Lower lobe of right lung (tissue), 2 donors: Measurements from ENCODE around the gene KDM2A. TPM values are rescaled to one million over a fixed set of nuclear protein-coding genes. Genes with fewer than 3 reads are reported as not detected.
A peak's percentile ranks its signal among the peaks of the same experiment; 100 is the strongest.
"Not testable (repeated sequence)": the region's sequence is repeated elsewhere in the genome, so short reads cannot be mapped to it uniquely, and the experiment has no call there.

Source experiments
- ATAC-seq, 2 donors: fragments of 200-7000 bp; cut with Tn5 transposase; one replicate each; pipeline ENCODE4 v1.9.1; 2020 to 2022; ENCODE audit warnings: mild to moderate bottlenecking in 2 of 2, moderate library complexity in 2 of 2
- DNase-seq: peaks from one replicate; pipeline ENCODE4 v3.0.0-alpha.2; 2020
- H3K27ac ChIP-seq: fragments of 200-600 bp; one replicate; pipeline ENCODE4 v1.8.0; 2022
- H3K27me3 ChIP-seq: fragments of 200-600 bp; one replicate; pipeline ENCODE4 v1.8.0; 2022; ENCODE audit warnings: low read depth
- H3K36me3 ChIP-seq: fragments of 200-600 bp; one replicate; pipeline ENCODE4 v1.8.0; 2022; ENCODE audit warnings: mild to moderate bottlenecking
- H3K4me1 ChIP-seq: fragments of 200-600 bp; one replicate; pipeline ENCODE4 v1.8.0; 2022
- H3K4me3 ChIP-seq: fragments of 200-600 bp; one replicate; pipeline ENCODE4 v1.8.0; 2022; ENCODE audit warnings: mild to moderate bottlenecking
- H3K9me3 ChIP-seq: fragments of 200-600 bp; one replicate; pipeline ENCODE4 v1.8.0; 2022
- CTCF ChIP-seq: fragments of 200-600 bp; IDR thresholded peaks from one replicate; pipeline ENCODE4 v1.8.0; 2022; ENCODE audit warnings: antibody characterized with exemption, mild to moderate bottlenecking
- intact Hi-C: fragments of 100-400 bp; cut with DNase I; formaldehyde crosslinking; loops from one replicate; pipeline ENCODE4 v1.11.0; 2022
- total RNA-seq: library from RNA; stranded (reverse); fragmentation: NEBNext Ultra II Directional; extraction: Animal tissue kit (Norgen Biotek cat#: 25700); gene quantifications from one replicate; pipeline ENCODE4 v1.2.1, GENCODE V29; 2021
- donor health status: DM: no; HTN: yes; CAD: no; lungs with severe emphysema.

KDM2A gene
- total RNA-seq, 1 donor from 2014 or later: 80.5 TPM

DNA sequence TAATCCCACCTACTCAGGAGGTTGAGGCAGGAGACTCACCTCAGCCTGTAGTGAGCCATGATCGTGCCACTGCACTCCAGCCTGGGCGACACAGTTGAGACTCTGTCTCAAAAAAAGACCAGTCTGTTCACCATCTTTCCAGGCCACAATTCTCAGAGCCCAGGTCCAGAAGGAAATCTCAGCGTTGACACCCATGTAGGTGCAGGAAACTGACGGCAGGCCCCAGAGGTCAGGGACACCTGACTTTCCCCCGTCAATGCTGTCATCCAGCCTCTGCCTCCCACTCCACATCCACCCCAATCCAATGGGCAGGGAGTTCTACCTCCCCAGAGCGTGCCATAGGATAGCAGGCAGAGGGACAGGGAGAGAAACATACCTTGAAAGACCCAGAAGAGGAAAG is 141.3 kb downstream of the KDM2A start:
- Histone ChIP-seq H3K27ac (no peak overlapping the region), H3K9me3 (no peaks in the 10 kb centered on the region), H3K4me3 (no peak overlapping the region), H3K4me1 (peaks cover 25% of the 10 kb centered on the region), H3K27me3 (no peaks in the 10 kb centered on the region), H3K36me3 (peaks cover 21% of the 10 kb centered on the region)
- no peak for TF ChIP-seq CTCF
- no peak for DNase-seq
- ATAC-seq: no peak
- intact Hi-C loops: loop anchor here (10.0 kb wide), 1 partner anchor 54 kb away; no protein-coding TSS in a partner anchor

- ATAC-seq: peak; percentile 41 to 57
- intact Hi-C loops: loop anchor here (10.0 kb wide), 1 partner anchor 54 kb away; no protein-coding TSS in a partner anchor
- peaks cover 14% of the 10 kb centered on the region for H3K36me3 ChIP-seq
Observed at GRCh38 chr11:67260885-67261639, 142.0 kb downstream of the KDM2A start.

GRCh38 chr11:67261640-67261945 is 142.5 kb downstream of the KDM2A start:
- H3K4me3 ChIP-seq: peak overlapping the region; percentile 43
- H3K4me1 ChIP-seq: peaks cover 32% of the 10 kb centered on the region
- intact Hi-C loops: loop anchor here (10.0 kb wide), 1 partner anchor 53 kb away; no protein-coding TSS in a partner anchor
- peak; percentile 25 for TF ChIP-seq CTCF
- H3K27me3 ChIP-seq: no peaks in the 10 kb centered on the region
- no peaks in the 10 kb centered on the region for H3K9me3 ChIP-seq
- H3K27ac ChIP-seq: no peak overlapping the region
- ATAC-seq: no peak
- no peak for DNase-seq
- H3K36me3 ChIP-seq: peaks cover 9% of the 10 kb centered on the region

More at GRCh38 chr11:67260885-67261639, 142.0 kb downstream of the KDM2A start:
- Histone ChIP-seq H3K4me3 (peak overlapping the region; percentile 43), H3K4me1 (peaks cover 32% of the 10 kb centered on the region)
- not testable (repeated sequence) for H3K9me3 ChIP-seq, H3K27ac ChIP-seq, H3K27me3 ChIP-seq
- DNase-seq: peak; percentile 75

GRCh38 chr11:67261946-67262681 is 143.1 kb downstream of the KDM2A start:
- peaks cover 4% of the 10 kb centered on the region for H3K36me3 ChIP-seq
- intact Hi-C loops: loop anchor here (10.0 kb wide), 1 partner anchor 53 kb away; no protein-coding TSS in a partner anchor
- no peaks in the 10 kb centered on the region for H3K9me3 ChIP-seq
- H3K4me3 ChIP-seq: no peak overlapping the region
- no peaks in the 10 kb centered on the region for H3K27me3 ChIP-seq
- peak overlapping the region; percentile 53 for H3K27ac ChIP-seq
- H3K4me1 ChIP-seq: peaks cover 32% of the 10 kb centered on the region
- DNase-seq: no peak
- no peak for ATAC-seq
- no peak for TF ChIP-seq CTCF

DNA sequence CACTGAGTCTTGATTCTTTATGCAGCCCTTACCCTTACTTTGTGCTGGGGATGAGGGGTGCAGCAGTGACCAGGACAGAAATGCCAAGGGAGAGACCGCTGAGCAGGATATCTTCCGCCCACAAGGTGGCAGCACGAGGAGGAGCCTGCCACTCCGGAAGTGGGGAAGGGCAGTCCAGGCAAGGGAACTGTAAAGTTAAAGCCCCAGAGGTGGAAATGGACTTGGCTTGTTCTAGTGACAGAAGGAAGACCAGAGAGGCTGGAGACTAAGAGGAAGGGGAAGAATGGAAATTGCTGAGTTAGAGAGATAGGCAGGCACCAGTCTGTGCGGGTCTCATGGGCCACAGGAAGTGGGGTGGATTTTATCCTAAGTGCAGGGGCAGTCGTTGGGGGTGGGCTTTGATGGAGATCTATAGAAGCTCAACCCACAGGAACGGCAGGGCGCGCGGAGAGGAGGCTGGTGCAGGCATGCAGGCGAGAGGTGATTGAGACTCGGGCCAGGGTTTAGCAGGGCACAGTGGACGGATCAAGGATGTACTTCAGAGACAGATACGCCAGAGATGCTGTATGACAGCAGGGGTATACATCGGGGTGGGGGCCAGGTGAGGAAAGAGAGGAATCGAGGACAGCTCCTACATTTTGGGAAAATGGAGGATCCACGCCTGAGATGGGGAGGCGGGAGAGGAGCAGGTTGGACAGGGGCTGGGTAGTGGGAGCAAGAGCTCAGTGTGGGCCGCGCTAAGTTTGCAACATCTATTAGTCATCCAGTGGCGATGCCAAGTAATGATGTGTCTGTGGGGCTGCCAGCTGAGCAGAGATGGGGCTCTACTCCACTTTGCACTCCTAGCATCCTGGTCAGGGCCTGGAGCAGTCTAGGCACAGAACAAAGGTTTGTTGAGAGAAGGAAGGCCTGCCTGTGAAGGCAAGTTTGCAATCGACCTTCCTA is 143.9 kb downstream of the KDM2A start:
- intact Hi-C loops: loop anchor here (10.0 kb wide), 1 partner anchor 52 kb away; no protein-coding TSS in a partner anchor
- Histone ChIP-seq H3K36me3 (peaks cover 6% of the 10 kb centered on the region), H3K4me3 (peak overlapping the region; percentile 11), H3K9me3 (no peaks in the 10 kb centered on the region), H3K27ac (peak overlapping the region; percentile 53), H3K4me1 (peaks cover 40% of the 10 kb centered on the region), H3K27me3 (no peaks in the 10 kb centered on the region)
- TF ChIP-seq CTCF: peak; percentile 80
- DNase-seq: peak; percentile 88
- ATAC-seq: peak; percentile 80 to 82
